ENCODE data around the gene CRYGB. TPM values are rescaled to one million over a fixed set of nuclear protein-coding genes. Genes with fewer than 3 reads are reported as not detected.

The CRYGB gene
- total and polyA plus RNA-seq, 2 of the 13 experiments (the other 11 are each of a cell fraction or from before 2014, with no cell fraction given): not detected

DNA sequence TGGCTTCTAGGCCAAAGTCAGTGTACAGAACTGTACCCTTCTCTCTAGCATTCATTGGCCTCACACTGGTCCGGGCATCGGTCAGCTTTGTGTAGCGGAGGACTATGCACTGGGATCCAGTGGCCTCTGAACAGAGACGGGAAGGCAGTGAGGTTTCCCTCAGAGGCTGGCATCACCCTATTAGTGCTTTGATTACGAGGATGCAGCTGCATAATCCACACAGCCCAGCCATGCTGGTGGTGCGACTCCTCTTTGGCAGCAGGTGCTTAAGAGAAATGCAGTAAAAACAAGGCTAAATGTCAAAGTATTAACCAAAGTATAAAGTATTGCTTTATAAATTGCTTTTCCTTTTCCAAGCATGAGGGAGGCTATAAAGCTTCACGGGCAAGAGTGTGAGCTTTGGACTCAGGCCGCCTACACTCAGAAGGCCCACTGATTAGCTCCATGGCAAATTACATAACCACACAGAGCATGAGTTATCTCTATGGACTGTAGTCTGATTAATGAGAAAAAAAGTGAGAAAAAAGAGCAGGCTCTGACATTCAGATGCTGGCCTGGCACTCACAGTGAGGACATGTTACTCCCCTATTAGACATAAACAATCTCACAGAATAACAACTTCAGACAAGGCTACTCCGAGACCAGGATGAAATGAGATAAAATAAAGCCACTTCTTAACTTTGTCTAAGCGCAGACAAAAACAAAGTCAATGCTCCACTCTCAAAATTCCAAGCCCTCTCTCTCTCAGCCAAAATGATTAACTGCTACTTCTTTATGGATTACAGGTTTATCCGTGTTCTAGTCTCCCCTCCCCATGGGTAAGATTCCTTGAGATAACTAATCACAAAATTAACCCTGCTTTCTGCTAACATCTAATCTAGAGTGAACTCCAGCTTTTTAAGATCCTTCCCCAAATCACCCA is 9.9 kb downstream of the CRYGB start (continued):
- TF ChIP-seq NCOR1 (IDR thresholded peaks at IDR 0.05; ENCODE audit: borderline replicate concordance, low read length): peak; percentile 73; the same call in 1 of the 2 replicates
- TF ChIP-seq, protein P1, sequence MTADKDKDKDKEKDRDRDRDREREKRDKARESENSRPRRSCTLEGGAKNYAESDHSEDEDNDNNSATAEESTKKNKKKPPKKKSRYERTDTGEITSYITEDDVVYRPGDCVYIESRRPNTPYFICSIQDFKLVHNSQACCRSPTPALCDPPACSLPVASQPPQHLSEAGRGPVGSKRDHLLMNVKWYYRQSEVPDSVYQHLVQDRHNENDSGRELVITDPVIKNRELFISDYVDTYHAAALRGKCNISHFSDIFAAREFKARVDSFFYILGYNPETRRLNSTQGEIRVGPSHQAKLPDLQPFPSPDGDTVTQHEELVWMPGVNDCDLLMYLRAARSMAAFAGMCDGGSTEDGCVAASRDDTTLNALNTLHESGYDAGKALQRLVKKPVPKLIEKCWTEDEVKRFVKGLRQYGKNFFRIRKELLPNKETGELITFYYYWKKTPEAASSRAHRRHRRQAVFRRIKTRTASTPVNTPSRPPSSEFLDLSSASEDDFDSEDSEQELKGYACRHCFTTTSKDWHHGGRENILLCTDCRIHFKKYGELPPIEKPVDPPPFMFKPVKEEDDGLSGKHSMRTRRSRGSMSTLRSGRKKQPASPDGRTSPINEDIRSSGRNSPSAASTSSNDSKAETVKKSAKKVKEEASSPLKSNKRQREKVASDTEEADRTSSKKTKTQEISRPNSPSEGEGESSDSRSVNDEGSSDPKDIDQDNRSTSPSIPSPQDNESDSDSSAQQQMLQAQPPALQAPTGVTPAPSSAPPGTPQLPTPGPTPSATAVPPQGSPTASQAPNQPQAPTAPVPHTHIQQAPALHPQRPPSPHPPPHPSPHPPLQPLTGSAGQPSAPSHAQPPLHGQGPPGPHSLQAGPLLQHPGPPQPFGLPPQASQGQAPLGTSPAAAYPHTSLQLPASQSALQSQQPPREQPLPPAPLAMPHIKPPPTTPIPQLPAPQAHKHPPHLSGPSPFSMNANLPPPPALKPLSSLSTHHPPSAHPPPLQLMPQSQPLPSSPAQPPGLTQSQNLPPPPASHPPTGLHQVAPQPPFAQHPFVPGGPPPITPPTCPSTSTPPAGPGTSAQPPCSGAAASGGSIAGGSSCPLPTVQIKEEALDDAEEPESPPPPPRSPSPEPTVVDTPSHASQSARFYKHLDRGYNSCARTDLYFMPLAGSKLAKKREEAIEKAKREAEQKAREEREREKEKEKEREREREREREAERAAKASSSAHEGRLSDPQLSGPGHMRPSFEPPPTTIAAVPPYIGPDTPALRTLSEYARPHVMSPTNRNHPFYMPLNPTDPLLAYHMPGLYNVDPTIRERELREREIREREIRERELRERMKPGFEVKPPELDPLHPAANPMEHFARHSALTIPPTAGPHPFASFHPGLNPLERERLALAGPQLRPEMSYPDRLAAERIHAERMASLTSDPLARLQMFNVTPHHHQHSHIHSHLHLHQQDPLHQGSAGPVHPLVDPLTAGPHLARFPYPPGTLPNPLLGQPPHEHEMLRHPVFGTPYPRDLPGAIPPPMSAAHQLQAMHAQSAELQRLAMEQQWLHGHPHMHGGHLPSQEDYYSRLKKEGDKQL (CRISPR knock-in tag; IDR thresholded peaks at IDR 0.05; ENCODE audit: low read depth): no peak
- TF ChIP-seq KLF6 (CRISPR knock-in tag; IDR thresholded peaks at IDR 0.05): 0 out of 2 replicates have a peak, but pooled peaks have one; percentile 48
- TF ChIP-seq ZNF44 (CRISPR knock-in tag; IDR thresholded peaks at IDR 0.05): 0 out of 2 replicates have a peak, but pooled peaks have one; percentile 52
- no peak for TF ChIP-seq NFE2L1 (CRISPR knock-in tag; IDR thresholded peaks at IDR 0.05; ENCODE audit: borderline replicate concordance)
- TF ChIP-seq TGIF2 (CRISPR knock-in tag; IDR thresholded peaks at IDR 0.05): no peak
- TF ChIP-seq HINFP (CRISPR knock-in tag; IDR thresholded peaks at IDR 0.05; ENCODE audit: low read depth): no peak
- no peak for TF ChIP-seq MTF2 (CRISPR knock-in tag; IDR thresholded peaks at IDR 0.05; ENCODE audit: borderline replicate concordance)
- TF ChIP-seq, protein P2, sequence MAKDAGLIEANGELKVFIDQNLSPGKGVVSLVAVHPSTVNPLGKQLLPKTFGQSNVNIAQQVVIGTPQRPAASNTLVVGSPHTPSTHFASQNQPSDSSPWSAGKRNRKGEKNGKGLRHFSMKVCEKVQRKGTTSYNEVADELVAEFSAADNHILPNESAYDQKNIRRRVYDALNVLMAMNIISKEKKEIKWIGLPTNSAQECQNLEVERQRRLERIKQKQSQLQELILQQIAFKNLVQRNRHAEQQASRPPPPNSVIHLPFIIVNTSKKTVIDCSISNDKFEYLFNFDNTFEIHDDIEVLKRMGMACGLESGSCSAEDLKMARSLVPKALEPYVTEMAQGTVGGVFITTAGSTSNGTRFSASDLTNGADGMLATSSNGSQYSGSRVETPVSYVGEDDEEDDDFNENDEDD (CRISPR knock-in tag; IDR thresholded peaks at IDR 0.05; ENCODE audit: borderline replicate concordance): peak; percentile 39; the same call in 1 of the 2 replicates
- TF ChIP-seq MEIS2 (CRISPR knock-in tag; IDR thresholded peaks at IDR 0.05): no peak
- TF ChIP-seq, protein P3, sequence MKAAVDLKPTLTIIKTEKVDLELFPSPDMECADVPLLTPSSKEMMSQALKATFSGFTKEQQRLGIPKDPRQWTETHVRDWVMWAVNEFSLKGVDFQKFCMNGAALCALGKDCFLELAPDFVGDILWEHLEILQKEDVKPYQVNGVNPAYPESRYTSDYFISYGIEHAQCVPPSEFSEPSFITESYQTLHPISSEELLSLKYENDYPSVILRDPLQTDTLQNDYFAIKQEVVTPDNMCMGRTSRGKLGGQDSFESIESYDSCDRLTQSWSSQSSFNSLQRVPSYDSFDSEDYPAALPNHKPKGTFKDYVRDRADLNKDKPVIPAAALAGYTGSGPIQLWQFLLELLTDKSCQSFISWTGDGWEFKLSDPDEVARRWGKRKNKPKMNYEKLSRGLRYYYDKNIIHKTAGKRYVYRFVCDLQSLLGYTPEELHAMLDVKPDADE (CRISPR knock-in tag; IDR thresholded peaks at IDR 0.05): no peak
- TF ChIP-seq BORCS8-MEF2B (CRISPR knock-in tag; IDR thresholded peaks at IDR 0.05): 0 out of 2 replicates have a peak, but pooled peaks have one; percentile 40
- TF ChIP-seq TBP (CRISPR knock-in tag; IDR thresholded peaks at IDR 0.05): no peak
- TF ChIP-seq AKAP8 (CRISPR knock-in tag; IDR thresholded peaks at IDR 0.05): no peak

Data from HepG2 (cell line).